Upper lobe of left lung (tissue), 6 donors: ENCODE results near the gene ZNF76. TPM values are rescaled to one million over a fixed set of nuclear protein-coding genes. Genes with fewer than 3 reads are reported as not detected.
A peak's percentile ranks its signal among the peaks of the same experiment; 100 is the strongest.

Source experiments
- ATAC-seq, 2 donors: fragments of 200-7000 bp; cut with Tn5 transposase; one replicate each; pipeline ENCODE4 v1.9.1; 2022; ENCODE audit warnings: mild to moderate bottlenecking in 2 of 2, moderate library complexity in 2 of 2; ENCODE audit not compliant: low FRiP score in 2 of 2
- DNase-seq, 2 donors: peaks; one replicate each; pipeline ENCODE4 v3.0.0-alpha.2; 2019 to 2020
- H3K27ac ChIP-seq, 4 donors: fragments of 200-600 bp; sonication (generic); one replicate each; pipeline ENCODE4 v1.5.1; 2016 to 2019
- H3K27me3 ChIP-seq, 4 donors: fragments of 200-600 bp; sonication (generic); one replicate each; pipeline ENCODE4 v1.5.1; 2017 to 2019
- H3K36me3 ChIP-seq, 4 donors: fragments of 200-600 bp; sonication (generic); one replicate each; pipeline ENCODE4 v1.5.1; 2016 to 2019
- H3K4me1 ChIP-seq, 4 donors: fragments of 200-600 bp; sonication (generic); one replicate each; pipeline ENCODE4 v1.5.1; 2018 to 2019
- H3K4me3 ChIP-seq, 4 donors: fragments of 200-600 bp; sonication (generic); one replicate each; pipeline ENCODE4 v1.5.1; 2017 to 2019; ENCODE audit warnings: mild to moderate bottlenecking in 2 of 4, moderate library complexity in 1 of 4
- H3K9me3 ChIP-seq, 4 donors: fragments of 200-600 bp; sonication (generic); one replicate each; pipeline ENCODE4 v1.5.1; 2018 to 2019
- EP300 ChIP-seq, 4 donors: sonication (generic); formaldehyde crosslinking; IDR thresholded peaks; one replicate each; pipeline ENCODE4 v1.5.1; 2017; ENCODE audit warnings: antibody characterized with exemption in 4 of 4, control low read depth in 2 of 4
- POLR2A ChIP-seq, 4 donors: fragments of 450-650 bp; IDR thresholded peaks; one replicate each; pipeline ENCODE4 v1.5.1; 2016 to 2017; ENCODE audit warnings: antibody characterized with exemption in 4 of 4, mild to moderate bottlenecking in 2 of 4
- POLR2AphosphoS5 ChIP-seq, 2 donors: sonication (generic); formaldehyde crosslinking; IDR thresholded peaks; one replicate each; pipeline ENCODE4 v1.5.1; 2017; ENCODE audit warnings: antibody characterized with exemption in 2 of 2
- WGBS, 2 donors: methylation state at CpG; one replicate each; pipeline ENCODE4 v1.1.5; 2017 to 2018; 5-methylcytosine and 5-hydroxymethylcytosine counted together
- total RNA-seq, 6 donors: library from RNA; depleted of rRNA in 4 of 6; stranded (reverse); fragments of >200 nt in 4 of 6; gene quantifications; one replicate each; pipeline versions ENCODE4 v1.1.0 to v1.2.1, GENCODE V29; 2016 to 2021
- TF ChIP-seq, protein P1 (sequence below), 6 experiments: fragments of 450-650 bp in 4 of 6; fragments of 200-600 bp in 2 of 6; sonication (generic) in 2 of 6; IDR thresholded peaks; one replicate each; pipeline ENCODE4 v1.5.1; 2016 to 2019; ENCODE audit warnings: antibody characterized with exemption in 6 of 6
- donor health status: DM: no; HTN: no; CAD: no; lungs with moderate emphysema.
- donor health status: DM: no; HTN: yes; CAD: no; lungs with severe emphysema.

The ZNF76 gene
- total RNA-seq, 6 donors from 2014 or later, result 26.8 to 242 (median 38.1) TPM

DNA sequence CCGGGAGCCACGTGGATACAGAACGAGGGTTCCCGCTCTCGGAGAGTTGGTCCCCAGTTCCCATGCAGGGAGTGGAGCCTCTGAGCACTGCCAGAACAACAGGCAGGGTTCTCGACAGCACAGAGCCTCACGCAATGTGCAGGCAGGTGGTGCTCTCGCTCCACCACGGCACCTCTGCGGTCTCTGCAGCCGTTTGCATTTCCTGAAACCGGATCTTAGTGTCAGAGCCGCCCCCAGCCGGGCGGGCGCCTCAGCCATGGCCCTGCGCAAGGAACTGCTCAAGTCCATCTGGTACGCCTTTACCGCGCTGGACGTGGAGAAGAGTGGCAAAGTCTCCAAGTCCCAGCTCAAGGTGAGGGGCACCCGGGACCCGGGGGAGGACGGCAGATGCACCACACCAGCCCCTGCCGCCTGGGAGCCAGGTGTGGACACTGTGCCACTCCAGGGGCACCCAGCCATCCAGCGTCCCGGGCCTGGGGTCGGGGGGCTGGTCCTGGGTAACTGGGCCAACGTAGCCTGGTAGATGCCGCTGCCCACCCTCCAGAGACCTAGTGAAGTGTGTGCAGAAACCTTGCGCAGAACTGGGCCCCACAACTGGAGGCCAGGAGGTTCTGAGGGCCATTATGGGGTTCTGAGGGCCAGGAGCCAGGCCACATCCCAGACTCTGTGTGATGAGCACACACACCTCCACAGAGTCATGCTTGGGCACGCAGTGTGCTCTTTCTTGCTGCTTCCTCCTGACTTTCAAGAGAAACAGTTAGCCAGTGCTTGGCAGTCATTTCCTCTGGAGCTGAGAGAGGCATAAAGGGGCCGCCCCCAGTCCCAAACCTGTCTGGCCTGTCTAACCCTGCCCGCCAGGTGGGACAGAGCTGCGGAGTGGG lies 38.3 kb downstream of the ZNF76 start, which contains the start of gene DEF6:
Gene DEF6, plus strand, starts transcription at position 218 of the 881 bp plus-strand sequence. Its CDS starts 39 bp downstream, at position 257.
- Histone ChIP-seq H3K4me1 (peaks cover 19 to 45% (median 38%) of the 10 kb centered on the region in 4 donors), H3K27me3 (no peaks in the 10 kb centered on the region), H3K27ac (peak within 1 kb of the TSS; percentile 73 to 92 (median 86)), H3K9me3 (no peaks in the 10 kb centered on the region), H3K36me3 (peaks cover 2 to 29% (median 15%) of the 10 kb centered on the region in 4 donors), H3K4me3 (peak within 1 kb of the TSS; percentile 20 to 57 (median 47))
- ATAC-seq (peak; percentile 85 to 93), DNase-seq (peak; percentile 94 to 95)
- WGBS, 2 donors, result 22 to 24% methylated on average over 14 to 17 of the region's 35 CpGs
- peak in 1 of 4 donors; percentile 68 for TF ChIP-seq POLR2A (IDR thresholded peaks at IDR 0.05)
- TF ChIP-seq EP300 (IDR thresholded peaks at IDR 0.05), result peak in 1 of 4 donors; percentile 4
- TF ChIP-seq, protein P1, sequence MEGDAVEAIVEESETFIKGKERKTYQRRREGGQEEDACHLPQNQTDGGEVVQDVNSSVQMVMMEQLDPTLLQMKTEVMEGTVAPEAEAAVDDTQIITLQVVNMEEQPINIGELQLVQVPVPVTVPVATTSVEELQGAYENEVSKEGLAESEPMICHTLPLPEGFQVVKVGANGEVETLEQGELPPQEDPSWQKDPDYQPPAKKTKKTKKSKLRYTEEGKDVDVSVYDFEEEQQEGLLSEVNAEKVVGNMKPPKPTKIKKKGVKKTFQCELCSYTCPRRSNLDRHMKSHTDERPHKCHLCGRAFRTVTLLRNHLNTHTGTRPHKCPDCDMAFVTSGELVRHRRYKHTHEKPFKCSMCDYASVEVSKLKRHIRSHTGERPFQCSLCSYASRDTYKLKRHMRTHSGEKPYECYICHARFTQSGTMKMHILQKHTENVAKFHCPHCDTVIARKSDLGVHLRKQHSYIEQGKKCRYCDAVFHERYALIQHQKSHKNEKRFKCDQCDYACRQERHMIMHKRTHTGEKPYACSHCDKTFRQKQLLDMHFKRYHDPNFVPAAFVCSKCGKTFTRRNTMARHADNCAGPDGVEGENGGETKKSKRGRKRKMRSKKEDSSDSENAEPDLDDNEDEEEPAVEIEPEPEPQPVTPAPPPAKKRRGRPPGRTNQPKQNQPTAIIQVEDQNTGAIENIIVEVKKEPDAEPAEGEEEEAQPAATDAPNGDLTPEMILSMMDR (IDR thresholded peaks at IDR 0.05), result peak in 5 of 6 experiments; percentile 75 to 96 (median 85)
- peak; percentile 56 for TF ChIP-seq POLR2AphosphoS5 (IDR thresholded peaks at IDR 0.05)

DNA sequence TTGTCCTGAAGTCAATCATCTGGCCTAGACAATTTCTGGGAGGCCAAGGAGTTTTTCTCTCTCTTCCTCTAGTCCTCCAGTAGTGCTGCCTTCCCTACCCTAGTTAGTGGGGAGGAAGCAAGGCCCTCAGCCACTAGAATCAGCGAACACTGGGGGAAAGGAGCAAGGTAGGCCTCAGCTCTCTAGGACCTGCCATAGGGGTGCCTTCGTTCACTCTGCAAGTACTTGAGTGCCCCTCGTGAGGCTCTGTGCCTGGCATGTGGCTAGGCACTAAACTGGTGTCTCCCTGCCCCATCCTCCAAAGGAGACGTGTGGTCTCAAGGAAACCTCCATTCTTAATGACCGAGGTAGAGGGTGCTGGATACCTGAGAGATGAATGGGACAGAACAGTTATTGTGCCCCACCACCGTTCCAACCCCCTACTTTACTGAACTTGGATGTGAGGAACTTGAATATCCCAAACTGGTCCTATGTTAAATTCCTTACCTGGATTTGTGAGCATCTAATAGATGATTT lies 39.1 kb downstream of the ZNF76 start:
- no peaks in the 10 kb centered on the region for H3K27me3 ChIP-seq
- H3K27ac ChIP-seq, result peak overlapping the region; percentile 73 to 92 (median 86)
- ATAC-seq (peak in 1 of 2 donors; percentile 1), DNase-seq (no peak)
- H3K36me3 ChIP-seq, result peaks cover 0 to 21% (median 9%) of the 10 kb centered on the region in 4 donors
- 67 to 81% methylated on average over 6 of the region's 6 CpGs for WGBS, 2 donors
- H3K9me3 ChIP-seq, result no peaks in the 10 kb centered on the region
- TF ChIP-seq EP300 (IDR thresholded peaks at IDR 0.05), result no peak
- TF ChIP-seq POLR2A (IDR thresholded peaks at IDR 0.05), result no peak
- TF ChIP-seq POLR2AphosphoS5 (IDR thresholded peaks at IDR 0.05), result no peak
- TF ChIP-seq, protein P1 (IDR thresholded peaks at IDR 0.05), result no peak
- H3K4me1 ChIP-seq, result peaks cover 22 to 52% (median 41%) of the 10 kb centered on the region in 4 donors
- peak overlapping the region in 3 of 4 donors; percentile 39 to 57 (median 55) for H3K4me3 ChIP-seq

DNA sequence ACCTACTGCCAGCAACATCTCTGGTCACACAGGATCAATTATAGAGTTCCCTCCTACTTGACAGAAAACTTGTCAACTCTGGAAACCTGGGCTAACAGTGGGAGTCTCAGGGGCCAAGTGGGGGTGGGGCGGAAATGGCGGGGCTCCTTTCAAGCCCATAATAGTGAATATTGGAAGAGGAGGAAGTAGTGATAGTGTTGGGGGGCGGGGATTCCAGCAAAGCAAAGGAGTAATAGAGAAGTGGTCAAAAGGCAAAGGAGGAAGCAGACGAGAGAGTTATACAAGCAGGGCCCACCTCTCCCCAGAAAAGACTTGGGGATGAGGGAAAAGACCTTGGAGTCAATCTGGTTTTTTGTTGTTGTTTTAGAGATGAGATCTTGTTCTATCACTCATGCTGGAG lies 40.1 kb downstream of the ZNF76 start:
- 54 to 61% methylated on average over 4 of the region's 4 CpGs for WGBS, 2 donors
- no peak for TF ChIP-seq POLR2AphosphoS5 (IDR thresholded peaks at IDR 0.05)
- TF ChIP-seq POLR2A (IDR thresholded peaks at IDR 0.05), result no peak
- TF ChIP-seq EP300 (IDR thresholded peaks at IDR 0.05), result no peak
- TF ChIP-seq, protein P1 (IDR thresholded peaks at IDR 0.05), result no peak
- Histone ChIP-seq H3K4me3 (peak overlapping the region in 2 of 4 donors; percentile 5 to 14), H3K4me1 (peaks cover 22 to 53% (median 41%) of the 10 kb centered on the region in 4 donors), H3K9me3 (no peaks in the 10 kb centered on the region), H3K36me3 (peaks cover 0 to 16% (median 6%) of the 10 kb centered on the region in 4 donors), H3K27ac (peak overlapping the region; percentile 56 to 92 (median 72)), H3K27me3 (no peaks in the 10 kb centered on the region)
- peak in 1 of 2 donors; percentile 62 for DNase-seq
- ATAC-seq, result peak in 1 of 2 donors; percentile 58

DNA sequence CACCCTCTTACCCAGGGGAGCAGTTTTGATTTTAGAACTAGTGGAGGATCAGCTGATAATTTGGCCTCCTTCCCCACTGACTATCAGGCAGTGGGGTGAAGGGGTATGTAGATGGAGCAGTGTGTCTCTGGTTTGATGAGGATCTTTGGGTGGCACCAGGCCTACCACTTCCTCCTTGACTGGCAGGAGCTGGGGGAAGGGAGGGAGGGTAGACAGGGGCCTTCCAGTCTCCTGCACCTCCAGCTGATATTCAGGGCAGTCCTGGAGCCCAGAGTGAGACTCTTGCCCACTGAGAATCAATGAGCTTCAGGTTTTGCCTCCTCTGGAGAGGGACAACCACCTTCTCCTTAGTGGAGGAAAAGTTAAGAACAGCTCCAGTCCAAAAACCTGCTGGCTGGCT lies 41.3 kb downstream of the ZNF76 start:
- ATAC-seq (no peak), DNase-seq (peak in 1 of 2 donors; percentile 65)
- peaks cover 0 to 4% (median under 1%) of the 10 kb centered on the region in 4 donors for H3K36me3 ChIP-seq
- TF ChIP-seq POLR2AphosphoS5 (IDR thresholded peaks at IDR 0.05), result no peak
- TF ChIP-seq, protein P1 (IDR thresholded peaks at IDR 0.05), result no peak
- TF ChIP-seq EP300 (IDR thresholded peaks at IDR 0.05), result no peak
- no peak for TF ChIP-seq POLR2A (IDR thresholded peaks at IDR 0.05)
- peak overlapping the region; percentile 56 to 92 (median 72) for H3K27ac ChIP-seq
- peaks cover 22 to 53% (median 41%) of the 10 kb centered on the region in 4 donors for H3K4me1 ChIP-seq
- no peaks in the 10 kb centered on the region for H3K9me3 ChIP-seq
- no peaks in the 10 kb centered on the region for H3K27me3 ChIP-seq
- no peak overlapping the region for H3K4me3 ChIP-seq
